IPS-NIHi7 (cell line): Measurements from ENCODE around the gene SYT8.

Experiments
- DNase-seq: peaks from one replicate; pipeline ENCODE4 v3.0.0; 2012; ENCODE audit warnings: mixed read lengths; ENCODE audit errors: extremely low spot score

The SYT8 gene

DNA sequence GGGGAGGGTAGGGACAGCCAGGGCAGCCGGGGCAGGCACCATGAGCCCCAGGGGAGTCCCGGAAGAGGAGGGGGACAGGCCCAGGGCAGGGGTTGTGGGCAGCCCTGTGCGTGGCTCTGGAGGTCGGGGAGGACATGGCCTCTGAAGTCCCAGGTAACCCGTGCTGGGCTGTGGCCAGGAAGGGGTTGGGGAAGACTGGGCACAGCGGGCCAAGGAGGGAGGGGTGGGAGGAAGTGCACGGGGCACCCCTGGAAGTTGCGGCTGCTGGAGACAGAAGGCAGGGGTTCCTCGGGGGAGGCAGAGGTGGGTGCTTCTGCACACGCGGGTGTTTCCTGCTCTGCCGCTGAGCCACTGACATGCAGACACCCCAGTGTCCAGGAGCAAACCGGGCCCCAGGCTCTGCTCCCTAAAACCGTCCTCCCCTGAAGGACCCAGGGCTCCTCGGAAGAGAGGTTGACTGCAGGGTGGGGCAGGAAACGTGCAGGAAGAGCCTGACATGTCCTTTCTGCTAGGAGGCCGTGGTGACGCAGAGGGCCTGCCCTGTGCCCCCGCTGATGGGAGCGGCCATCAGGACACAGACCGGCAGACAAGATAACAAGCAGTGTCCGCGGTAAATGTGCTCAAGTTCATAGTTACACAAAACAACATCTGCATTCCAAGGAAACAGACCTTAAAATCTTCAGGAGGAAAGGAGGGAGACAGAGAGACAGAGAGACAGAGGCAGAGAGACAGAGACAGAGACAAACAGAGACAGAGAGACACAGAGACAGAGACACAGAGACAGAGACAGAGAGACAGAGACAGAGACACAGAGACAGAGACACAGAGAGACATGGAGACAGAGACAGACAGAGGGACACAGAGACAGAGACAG lies 9.7 kb downstream of the SYT8 start:
- DNase-seq = no peak

DNA sequence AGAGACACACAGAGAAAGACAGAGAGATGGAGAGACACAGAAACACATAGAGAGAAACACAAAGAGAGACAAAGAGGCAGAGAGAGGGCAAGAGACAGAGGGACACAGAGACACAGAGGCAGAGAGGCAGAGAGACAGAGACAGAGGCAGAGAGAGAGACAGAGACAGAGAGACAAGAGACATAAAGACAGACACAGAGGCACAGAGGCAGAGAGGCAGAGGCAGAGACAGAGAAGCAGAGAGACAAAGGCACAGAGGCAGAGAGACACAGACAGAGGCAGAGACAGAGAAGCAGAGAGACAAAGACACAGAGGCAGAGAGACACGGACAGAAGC lies 10.3 kb downstream of the SYT8 start:
- DNase-seq = no peak

DNA sequence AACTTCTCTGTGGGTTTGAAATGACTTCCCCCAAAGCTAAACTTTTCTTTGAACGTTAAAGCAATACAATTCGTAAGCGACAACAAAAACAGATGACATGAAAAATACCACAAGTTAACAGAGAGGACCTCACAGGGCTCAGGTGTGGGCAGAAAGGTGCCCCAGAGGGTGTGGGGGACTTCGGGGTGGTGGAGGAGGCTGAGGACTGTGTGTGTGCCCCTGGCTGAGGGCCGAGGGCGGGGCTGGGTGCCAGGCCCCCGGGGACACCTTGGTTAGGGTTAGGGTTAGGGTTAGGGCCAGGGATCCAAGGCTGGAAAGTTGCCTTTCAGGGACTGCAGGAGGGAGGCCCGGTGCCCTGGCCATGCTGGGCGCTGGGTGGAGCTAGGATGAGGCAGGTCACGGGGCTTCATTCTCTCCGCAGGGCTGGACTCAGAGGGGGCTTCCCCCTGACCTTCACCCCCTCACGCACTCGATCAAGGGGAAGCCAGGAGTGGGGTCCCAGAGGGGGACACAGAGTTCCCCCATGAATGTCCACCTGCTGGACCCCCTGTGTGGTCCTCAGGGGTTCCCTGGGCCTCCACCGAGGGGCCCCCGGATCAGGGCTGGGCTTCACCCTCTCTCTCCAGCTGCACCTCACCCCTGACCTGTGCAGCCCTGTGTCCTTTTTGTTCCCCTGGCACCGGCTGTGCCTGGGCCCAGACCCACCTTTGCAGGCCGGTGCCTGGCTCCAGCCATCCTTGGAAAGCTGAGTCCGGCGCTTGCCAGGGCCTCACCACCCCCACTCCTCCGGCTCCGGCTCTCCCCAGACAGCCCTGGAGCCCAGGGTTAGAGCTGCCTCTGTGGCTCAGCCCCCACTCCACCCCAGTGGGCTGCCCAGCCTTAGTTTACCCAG lies 11.0 kb downstream of the SYT8 start:
- no peak for DNase-seq

DNA sequence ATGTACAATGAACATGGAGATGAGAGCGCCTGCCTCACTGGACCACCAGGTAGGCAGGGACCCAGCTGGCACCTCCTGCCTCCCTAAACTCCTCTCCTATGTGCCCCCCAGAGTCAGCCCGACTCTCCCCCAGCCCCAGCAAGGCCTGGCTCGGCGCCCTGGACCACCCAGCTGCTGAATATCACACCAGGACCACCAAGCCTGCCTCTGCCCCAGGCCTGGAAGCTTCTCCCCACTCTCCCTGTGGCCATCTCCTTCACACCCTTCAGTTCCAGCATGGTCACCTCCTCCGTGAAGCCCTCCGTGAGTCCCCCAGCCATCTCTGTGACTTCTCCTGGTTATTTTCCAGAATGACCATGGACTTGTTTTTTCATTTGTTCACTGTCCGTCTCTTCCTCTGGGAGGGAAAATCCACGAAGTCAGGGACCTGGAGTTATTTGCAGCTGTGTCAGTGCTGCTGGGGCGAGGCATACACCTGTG lies 11.7 kb downstream of the SYT8 start:
- no peak for DNase-seq

DNA sequence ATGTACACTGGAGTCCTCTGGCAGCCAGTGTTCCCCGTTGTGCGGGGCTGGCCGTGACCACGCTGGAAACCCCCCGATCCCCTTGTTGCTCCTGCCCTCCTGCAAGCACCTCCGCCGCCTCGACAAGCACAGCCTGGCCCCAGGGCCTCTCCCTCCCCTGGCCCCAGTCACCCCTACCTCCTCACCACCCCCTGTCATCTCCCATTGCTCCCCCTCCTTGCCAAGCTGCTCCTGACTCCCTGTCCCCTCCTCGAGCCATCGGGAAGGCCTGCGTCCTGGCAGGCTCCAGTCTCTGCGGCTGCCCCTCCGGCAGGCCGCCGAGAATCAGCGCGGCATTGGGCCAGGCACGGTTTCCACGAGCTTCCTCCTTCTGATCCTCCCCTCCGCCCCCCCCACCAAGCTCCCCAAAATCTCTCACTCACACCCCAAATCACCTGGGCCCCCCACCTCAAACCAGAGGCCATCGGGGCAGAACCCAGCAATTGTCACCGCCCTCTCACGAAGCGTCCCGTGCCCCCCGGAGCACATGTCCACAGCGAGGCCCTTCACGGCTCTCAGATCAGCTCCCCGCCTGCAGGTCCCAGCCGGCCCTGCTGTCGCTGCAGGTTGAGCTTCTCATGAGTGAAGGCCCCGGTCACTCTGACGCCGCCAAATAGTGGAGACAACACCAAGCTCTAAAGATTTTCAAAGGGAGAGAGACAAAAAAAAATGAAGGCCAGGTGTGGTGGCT lies 12.4 kb downstream of the SYT8 start:
- no peak for DNase-seq

DNA sequence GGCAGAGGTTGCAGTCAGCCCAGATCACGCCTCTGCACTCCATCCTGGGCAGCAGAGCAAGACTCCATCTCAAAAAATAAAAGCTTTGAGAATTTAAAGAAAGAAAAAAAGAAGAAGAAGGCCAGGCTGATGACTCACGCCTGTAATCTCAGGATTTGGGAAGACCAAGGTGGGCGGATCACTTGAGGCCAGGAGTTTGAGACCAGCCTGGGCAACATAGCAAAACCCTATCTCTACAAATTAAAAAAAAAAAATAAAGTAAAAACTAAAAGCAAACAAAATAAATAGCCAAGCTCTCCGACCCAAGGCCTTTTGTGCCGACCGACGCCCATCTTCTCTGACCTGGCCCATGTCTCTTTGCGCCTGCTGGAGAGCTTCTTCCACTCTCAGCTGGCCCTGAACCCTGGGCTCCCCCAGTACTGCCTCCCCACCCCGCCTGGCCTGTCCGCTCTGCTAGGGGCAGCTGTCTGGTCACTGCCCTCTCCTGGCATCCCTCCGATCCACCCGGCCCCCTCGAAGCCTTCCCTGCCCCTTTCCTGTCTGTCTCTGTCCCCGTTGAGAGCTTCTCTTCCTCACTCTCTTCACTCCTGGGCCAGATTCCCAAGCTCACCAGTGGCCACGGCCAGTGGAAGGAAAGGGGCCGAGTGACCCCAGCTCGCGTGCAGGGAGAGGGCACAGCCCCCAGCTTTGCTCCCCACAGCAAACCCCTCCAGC lies 13.3 kb downstream of the SYT8 start:
- no peak for DNase-seq

DNA sequence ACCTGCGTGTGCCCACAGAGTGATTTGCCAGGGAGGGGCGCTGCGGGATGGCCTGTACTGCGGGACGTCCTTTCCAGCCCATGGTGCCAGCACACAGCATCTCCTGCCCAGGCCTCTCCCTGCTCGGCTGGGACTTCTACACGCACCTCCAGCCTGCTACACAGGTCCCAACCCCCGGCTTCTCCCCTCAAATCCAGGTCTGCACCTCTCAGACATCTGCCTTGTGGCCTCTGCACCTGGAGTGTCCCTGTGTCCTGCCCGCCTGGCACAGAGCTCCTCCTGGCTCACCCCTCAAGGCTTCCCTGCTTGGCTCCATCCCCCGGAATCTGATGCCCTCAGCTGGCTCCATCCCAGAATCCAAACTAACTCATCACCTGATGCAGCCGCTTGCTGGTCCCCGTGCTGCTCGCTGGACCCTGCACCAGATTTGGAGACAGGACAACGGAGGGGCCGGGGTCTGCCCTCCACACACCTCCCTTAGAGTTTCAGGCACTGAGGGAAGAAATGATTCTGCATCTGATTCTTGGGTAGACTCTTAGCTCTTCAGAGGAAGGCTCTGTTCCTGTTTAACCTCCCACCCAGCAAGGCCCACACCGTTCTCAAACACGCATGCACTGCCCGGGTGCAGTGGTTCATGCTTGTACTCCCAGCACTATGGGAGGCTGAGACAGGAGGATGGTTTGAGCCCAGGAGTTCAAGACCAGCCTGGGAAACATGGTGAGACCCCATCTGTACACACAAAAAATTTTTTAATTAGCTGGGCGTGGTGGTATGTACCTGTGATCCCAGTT lies 14.0 kb downstream of the SYT8 start:
- DNase-seq = no peak

DNA sequence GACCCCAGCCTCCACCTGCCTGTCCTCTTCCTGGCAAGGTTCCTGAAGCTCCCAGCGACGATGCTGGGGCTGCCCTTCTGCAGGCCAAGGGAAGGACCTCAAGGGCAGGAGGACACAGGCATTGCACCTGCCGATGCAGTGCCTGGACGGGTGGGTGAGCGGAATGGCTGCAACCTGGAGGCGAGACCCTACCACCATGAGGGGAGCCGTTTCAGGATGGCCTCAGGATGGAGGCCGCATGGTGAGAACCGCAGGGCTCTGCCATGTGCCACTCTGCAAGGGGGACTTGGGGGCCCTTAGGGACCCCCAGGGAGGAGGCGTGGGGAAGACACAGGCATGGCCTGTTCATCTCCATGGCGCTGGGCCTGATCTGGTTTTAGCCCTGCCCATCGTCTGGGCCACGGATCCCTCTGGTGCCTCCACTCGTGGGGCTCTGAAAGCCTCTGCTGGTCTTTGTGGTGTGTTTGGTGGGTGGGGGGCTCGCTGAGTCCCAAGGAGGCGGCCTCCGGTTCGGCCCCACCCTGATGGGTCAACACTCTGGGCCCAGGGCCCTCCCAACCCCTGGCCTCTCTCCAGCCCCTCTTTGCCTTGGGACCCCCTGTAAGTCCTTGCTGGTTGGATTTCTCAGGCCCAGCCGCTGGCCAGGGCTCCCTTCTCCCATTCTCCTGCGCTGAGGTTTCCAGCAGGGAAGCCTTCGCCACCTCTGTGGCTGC lies 16.8 kb downstream of the SYT8 start:
- DNase-seq = no peak

DNA sequence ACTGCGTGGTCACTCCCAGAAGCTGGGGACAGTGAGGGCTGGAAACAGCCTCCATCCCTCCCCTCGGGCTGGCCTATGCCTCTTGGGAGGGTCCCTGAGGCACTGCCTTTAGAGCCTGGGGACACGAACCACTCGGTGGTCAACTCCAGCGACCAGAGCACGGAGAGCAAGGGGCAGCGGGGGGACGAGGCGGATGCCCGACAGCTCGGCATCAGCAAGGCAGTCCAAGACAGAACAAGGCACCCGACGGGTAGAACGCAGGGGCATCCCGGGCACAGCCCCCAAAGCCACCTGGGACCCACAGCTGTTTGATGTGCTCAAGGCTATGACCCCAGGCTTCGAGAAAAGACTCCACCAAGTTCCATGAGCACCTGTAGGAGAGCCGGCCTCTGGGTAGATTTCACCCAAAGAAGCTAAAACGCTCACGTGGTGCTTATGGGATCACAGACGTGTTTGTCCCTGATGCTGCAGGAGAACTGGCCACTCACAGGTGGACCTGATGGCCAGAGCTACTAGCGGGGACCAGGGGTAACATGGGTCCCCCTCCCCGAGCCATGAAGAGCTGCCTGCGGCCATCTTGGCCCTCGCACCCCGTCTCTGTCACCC lies 17.6 kb downstream of the SYT8 start:
- DNase-seq = no peak

DNA sequence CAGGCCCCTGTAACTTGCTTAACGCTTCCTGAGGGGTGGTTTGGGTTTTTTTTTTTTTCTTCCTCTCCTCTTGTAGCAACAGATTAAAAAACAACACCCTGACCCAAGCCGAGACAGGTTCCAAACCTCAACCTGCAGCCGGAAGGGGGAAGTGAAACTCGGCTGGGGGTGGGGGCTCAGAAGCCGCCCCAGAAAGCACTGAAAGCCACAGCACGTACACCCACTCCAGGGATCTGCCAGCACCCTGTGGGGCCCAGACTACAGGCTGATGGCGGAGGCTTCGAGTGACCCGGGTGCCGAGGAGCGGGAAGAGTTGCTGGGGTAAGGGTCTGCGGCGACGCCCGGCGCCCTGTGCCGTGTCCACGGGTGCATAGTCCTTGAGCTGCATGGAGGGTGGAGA lies 18.1 kb downstream of the SYT8 start, which contains the start of gene LSP1:
Gene LSP1, plus strand, starts transcription at position 208 of the 400 bp plus-strand sequence. Its CDS starts 61 bp downstream, at position 269.
- no peak for DNase-seq

DNA sequence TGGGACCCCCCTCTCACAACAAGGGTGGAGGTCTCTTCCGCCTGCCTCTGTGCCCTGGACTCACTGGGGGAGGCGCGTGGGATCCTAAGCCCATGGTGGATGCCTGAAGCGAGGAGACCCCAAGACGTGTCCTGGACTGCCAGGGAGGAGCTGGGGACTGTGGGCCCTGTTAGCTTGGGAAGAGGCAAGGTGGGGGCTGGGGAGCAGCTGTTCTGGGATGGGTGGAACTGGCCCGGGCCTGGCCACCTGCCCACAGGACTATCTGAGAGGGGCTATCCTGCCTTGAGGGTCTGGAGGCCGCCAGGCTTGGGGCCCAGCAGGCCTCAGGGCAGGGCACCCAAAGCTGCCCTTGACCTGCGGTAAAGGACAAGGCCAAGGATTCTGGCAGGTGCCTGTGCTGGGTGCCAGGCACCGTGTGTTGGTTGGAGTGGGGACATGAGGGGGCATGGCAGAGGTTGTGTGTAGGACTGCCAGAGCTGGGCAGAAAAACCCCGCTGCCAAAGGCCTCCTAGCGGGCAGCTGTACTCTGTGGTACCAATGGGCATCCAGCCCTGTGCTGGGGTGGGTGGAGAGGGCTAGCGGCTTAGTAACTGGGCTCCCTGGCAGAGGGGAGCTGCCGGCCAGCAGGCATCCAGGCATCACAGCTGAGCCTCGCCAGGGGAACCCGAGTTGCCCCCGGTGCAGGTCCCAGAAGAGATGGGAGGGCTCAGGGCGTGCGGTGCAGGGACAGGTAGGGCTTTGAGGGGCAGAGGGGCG lies 18.8 kb downstream of the SYT8 start:
- DNase-seq = no peak

DNA sequence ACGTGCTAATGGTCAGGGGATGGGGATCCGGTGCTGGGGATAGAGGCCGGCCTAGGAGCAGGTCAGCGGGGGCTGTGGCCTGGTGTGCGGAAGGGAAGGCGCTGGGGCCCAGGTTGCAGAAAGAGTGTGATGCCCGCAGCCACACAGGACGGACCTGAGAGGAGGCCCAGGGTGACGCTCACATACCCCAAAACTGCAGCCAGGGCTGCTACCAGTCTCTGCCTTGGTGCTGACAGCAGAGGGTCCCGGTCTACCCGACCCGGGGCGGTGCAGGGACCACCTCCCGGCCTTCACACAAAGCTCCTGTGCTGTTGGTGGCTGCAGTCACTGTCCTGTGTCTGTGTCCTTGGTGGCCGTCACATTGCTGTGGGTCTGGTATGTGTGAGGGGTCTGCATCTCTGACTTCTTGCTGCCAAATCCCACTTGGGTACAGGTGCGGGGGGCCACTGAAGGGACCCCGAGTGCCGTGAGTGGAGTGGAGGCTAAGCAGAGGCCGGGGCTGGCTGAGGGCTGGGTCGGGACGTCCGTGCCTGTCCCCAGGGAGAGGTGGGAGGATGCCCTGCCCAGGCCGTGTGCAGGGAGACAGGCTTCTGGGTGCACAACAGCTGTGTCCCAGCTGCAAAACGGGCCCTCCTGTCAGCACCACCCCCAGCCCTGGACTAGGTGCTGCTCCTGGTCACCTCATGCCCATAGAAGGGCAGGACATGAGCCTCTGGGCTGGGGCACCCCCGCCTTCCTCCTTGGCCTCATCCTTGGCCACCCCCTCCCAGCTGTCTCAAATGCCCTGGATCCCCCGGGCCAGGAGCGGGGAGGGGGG lies 19.6 kb downstream of the SYT8 start:
- no peak for DNase-seq

DNA sequence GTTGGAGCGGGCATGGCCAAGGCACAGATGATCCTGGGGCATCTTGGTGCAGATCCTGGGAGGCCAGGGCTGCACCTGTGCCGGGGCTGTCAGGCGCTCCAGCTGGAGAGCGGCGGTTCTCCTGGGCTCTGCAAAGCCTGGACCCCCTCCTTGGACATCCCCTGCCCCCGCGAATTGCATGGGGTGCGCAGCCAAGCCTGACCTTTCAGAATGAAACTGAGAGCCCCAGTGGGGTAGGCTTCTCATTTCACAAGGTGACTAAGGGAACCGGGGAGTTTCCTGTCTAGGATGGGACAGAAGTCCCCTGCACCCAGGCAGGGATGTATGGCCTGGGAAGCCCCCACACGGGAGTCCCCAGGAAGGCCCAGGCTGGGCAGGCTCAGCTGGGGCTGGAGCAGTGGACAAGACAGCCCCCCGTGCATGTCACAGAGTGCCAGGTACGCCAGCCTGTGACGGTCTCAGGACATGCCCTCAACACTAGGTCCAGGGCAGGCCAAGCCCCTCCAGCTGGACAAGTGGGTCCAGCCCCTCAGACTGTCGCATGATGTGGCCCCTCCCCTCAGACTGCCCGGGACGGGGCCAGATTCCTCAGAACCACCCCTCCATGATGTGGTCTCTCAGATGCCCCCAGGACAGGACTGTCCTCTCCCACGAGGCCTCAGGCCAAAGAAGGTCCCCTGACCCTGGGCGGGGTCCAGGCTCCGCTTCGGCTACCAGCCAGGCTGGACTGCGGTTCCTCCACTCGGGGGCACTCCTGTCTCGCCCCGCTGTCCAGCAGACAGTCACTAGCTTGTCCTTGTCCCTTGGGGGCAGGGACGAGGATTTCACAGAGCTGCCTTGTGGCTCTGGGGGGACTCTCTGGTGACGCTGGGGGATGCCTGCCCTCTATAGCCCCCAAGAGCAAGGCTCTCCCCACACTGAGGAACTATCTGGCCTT lies 20.4 kb downstream of the SYT8 start:
- DNase-seq = no peak

DNA sequence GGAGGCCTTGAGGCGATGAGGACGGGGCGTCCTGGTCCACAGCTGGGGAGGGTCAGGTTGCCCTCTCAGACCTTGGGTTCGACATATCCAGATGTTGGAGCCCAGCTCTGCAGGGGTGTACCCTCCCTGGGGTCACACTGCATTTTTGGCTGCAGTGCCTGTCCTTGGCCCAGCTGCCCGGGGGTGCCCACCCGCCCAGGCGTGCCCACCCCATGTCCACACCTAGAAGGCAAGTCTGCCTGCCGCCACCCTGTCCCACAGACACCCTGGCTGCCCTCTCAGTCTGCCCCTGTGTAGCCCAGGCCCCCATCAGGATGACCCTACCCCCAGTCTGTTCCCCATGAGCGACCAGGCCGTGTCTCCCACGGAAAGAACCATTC lies 21.1 kb downstream of the SYT8 start:
- DNase-seq = no peak

DNA sequence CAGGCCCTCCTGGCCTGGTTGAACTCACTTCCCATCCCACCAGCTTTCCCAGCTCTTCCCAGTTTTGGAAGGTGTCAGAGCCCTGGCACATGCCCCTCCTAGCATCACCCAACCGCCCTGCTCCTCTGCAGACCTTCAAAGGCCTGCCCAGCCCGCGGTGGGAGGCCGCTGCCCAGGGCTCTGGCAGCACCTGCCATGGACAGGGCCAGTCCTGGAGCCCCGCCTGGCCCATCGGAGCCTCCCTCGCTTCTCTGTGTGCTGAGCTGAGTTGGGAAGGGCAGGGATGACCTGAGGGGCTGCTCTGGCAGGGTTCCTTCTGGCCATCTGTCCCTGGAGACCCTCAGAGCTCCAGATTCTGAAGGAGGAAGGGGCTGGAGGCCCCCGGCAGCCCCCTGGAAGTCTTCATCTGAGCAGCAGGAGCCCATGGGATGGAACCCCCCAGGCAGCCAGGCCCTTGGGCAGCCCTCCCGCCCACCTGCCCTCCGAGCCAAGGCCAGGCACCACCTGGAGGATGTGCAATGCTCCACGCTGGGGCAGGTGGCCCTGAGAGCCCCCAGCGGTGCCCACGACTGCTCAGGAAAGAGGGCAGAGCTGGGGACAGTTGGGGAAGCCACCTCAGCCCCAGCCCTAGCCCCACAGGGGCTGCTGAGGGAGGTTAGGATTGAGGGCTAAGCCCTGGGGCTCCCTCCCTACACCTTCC lies 21.7 kb downstream of the SYT8 start:
- no peak for DNase-seq

DNA sequence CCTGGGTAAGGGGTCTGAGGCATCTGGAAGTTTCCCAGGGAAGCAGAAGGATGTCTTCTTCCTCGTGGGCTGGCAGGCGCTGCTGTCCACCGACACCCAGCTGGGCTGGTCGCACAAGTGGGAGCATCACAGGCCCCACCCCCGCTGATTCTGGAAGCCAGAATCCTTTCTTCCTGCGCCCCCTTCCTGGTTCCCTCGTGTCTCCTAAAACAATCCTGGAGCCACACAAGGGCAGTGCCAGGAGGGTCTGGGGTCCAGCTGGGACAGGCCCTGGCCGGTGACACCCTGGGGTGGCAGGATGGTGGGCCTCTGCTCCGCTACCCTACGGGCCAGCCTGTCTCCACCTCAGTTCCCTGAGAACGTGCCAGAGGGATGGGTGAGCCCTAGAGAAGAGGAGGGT lies 22.3 kb downstream of the SYT8 start:
- no peak for DNase-seq
